Measurements from ENCODE around the gene PJA2.

PJA2 gene

DNA sequence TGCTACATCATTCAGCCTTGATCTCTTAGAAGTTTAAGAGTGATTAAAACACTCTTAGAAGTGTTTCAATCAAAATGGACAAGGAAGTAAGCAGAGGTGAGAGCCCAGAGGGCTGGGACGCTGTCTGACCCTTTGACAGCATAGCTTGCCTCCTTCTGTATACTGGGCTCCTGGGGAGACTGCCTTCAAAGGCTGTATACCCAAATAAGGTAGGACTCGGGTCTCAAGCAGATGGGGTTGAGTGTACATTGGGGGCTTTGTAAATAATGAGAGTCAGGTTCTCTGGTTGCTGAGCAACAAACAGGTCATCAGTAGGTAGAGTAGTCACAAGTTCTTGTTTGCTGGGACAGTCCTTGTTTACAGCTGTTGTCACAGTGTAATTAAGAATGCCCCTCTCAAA lies 97.1 kb downstream of the PJA2 start:
- Histone ChIP-seq H3K36me3 (no peaks in the 10 kb centered on the region), H3K4me3 (ENCODE audit: low read depth, low read length) (no peak overlapping the region), H3K27ac (no peak overlapping the region), H3K27me3 (ENCODE audit: insufficient read depth, low read depth, severe bottlenecking) (no peaks in the 10 kb centered on the region), H3K9me3 (ENCODE audit: severe bottlenecking) (no peaks in the 10 kb centered on the region)
- TF ChIP-seq, protein P1, sequence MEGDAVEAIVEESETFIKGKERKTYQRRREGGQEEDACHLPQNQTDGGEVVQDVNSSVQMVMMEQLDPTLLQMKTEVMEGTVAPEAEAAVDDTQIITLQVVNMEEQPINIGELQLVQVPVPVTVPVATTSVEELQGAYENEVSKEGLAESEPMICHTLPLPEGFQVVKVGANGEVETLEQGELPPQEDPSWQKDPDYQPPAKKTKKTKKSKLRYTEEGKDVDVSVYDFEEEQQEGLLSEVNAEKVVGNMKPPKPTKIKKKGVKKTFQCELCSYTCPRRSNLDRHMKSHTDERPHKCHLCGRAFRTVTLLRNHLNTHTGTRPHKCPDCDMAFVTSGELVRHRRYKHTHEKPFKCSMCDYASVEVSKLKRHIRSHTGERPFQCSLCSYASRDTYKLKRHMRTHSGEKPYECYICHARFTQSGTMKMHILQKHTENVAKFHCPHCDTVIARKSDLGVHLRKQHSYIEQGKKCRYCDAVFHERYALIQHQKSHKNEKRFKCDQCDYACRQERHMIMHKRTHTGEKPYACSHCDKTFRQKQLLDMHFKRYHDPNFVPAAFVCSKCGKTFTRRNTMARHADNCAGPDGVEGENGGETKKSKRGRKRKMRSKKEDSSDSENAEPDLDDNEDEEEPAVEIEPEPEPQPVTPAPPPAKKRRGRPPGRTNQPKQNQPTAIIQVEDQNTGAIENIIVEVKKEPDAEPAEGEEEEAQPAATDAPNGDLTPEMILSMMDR (IDR thresholded peaks at IDR 0.05; ENCODE audit: low read depth, low read length), result no peak
- no peak for DNase-seq

DNA sequence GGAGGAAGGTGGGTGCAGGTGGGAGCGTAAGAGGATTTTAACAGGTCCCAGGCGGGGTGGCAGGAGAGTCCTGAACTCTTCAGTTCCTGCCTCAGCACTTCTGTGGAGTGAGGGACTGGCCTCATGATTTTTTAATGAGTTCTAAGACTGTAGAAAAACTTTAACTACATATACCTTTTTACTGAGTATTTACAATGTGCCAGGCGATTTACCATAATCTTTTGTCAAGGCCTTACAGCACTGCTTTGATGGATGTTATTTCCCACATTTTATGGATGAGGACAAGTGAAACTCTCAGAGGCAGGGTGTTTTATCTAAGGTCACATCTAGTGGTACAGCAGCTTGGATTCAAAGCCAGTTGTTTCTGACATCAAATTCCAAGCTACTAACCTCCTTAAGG lies 99.5 kb downstream of the PJA2 start:
- Histone ChIP-seq H3K27ac (no peak overlapping the region), H3K4me3 (ENCODE audit: low read depth, low read length) (no peak overlapping the region), H3K9me3 (ENCODE audit: severe bottlenecking) (no peaks in the 10 kb centered on the region), H3K27me3 (ENCODE audit: insufficient read depth, low read depth, severe bottlenecking) (no peaks in the 10 kb centered on the region), H3K36me3 (no peaks in the 10 kb centered on the region)
- TF ChIP-seq, protein P1 (IDR thresholded peaks at IDR 0.05; ENCODE audit: low read depth, low read length), result no peak
- no peak for DNase-seq

DNA sequence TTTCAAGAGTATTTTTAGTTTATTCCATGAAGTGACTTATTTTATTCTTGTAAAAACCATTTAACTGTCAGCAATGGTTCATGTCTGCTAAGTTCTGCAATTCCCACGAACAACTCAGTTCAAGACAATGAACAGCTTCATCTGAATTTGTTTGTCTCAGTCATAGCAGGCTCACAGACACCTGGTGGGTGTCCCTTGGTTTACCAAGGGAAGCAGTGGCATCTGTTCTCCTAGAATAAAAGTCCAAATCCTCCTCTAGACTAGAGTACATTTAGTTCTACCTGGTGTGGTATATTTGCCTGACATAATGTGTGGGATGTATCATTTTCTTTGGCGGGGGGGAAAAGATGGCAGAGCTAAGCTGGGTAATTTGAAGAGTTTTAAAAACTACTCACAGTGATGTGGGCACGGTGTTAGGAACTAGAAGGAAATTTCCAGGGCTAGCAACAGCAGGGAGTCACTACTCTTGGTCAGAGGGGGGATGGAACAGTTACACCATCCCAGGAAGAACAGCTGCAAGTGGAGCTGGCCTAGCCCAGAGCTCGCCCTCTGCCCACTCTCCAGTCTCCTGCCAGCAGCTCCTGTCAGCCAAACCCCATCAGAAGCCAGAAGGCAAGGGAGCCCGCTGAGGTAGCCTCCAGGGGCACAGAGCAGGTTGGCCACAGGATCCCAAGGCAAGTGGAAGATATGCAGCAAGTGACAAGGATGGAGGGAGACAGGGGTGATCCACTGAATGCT lies 100.3 kb downstream of the PJA2 start:
- no peak for DNase-seq
- H3K4me3 ChIP-seq (ENCODE audit: low read depth, low read length), result no peak overlapping the region
- TF ChIP-seq, protein P1 (IDR thresholded peaks at IDR 0.05; ENCODE audit: low read depth, low read length), result no peak
- H3K27ac ChIP-seq, result no peak overlapping the region
- no peaks in the 10 kb centered on the region for H3K27me3 ChIP-seq (ENCODE audit: insufficient read depth, low read depth, severe bottlenecking)
- H3K9me3 ChIP-seq (ENCODE audit: severe bottlenecking), result no peaks in the 10 kb centered on the region
- no peaks in the 10 kb centered on the region for H3K36me3 ChIP-seq

GRCh38 chr5:109307951-109308350 lies 101.8 kb downstream of the PJA2 start:
- Histone ChIP-seq H3K4me3 (ENCODE audit: low read depth, low read length) (no peak overlapping the region), H3K27ac (no peak overlapping the region), H3K9me3 (ENCODE audit: severe bottlenecking) (no peaks in the 10 kb centered on the region), H3K36me3 (no peaks in the 10 kb centered on the region), H3K27me3 (ENCODE audit: insufficient read depth, low read depth, severe bottlenecking) (no peaks in the 10 kb centered on the region)
- no peak for DNase-seq
- TF ChIP-seq, protein P1 (IDR thresholded peaks at IDR 0.05; ENCODE audit: low read depth, low read length), result no peak

DNA sequence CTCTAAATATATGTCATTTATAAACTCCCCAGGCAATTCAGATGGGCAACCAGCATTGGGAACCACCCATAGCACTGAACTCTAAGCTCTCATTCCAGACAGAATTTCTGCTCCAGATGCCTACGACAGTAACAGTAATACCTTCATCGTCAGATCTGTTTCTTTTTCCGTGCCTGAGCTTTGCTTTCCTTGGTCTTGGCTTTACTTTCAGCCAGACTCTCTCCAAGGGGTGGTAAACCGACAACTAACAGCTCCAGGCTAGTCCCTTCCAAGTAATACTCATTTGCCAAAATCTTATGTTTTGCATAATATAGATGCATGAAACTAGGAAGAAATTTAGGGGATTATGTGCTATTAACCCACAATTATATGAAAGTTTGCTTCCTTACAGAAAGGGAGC lies 102.3 kb downstream of the PJA2 start:
- TF ChIP-seq, protein P1 (IDR thresholded peaks at IDR 0.05; ENCODE audit: low read depth, low read length), result no peak
- Histone ChIP-seq H3K4me3 (ENCODE audit: low read depth, low read length) (no peak overlapping the region), H3K27ac (no peak overlapping the region), H3K36me3 (no peaks in the 10 kb centered on the region), H3K27me3 (ENCODE audit: insufficient read depth, low read depth, severe bottlenecking) (no peaks in the 10 kb centered on the region), H3K9me3 (ENCODE audit: severe bottlenecking) (no peaks in the 10 kb centered on the region)
- no peak for DNase-seq

DNA sequence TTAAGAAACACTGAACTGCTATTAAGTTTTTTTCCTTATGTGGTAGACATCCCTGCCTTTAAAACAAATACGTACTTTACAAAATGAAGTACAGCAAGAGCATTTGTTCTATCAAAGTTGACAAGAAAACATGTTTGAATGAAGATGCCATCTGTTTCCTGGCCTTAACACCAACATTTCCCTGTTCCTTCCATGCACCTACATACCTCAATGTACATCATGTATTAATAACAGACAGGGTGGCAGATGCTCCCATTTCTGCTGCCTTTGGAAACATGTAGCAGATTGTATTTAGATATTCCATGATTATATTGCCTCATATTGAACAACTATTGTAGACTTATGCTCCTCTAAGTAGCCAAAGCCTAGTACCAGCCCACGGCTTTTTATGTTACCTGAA lies 104.4 kb downstream of the PJA2 start:
- no peaks in the 10 kb centered on the region for H3K36me3 ChIP-seq
- no peak overlapping the region for H3K4me3 ChIP-seq (ENCODE audit: low read depth, low read length)
- no peaks in the 10 kb centered on the region for H3K27me3 ChIP-seq (ENCODE audit: insufficient read depth, low read depth, severe bottlenecking)
- TF ChIP-seq, protein P1 (IDR thresholded peaks at IDR 0.05; ENCODE audit: low read depth, low read length), result no peak
- no peak for DNase-seq
- H3K27ac ChIP-seq, result no peak overlapping the region
- no peaks in the 10 kb centered on the region for H3K9me3 ChIP-seq (ENCODE audit: severe bottlenecking)
